ENCODE results near the gene JPH3. TPM values are rescaled to one million over a fixed set of nuclear protein-coding genes. Genes with fewer than 3 reads are reported as not detected.
A peak's percentile ranks its signal among the peaks of the same experiment; 100 is the strongest.

The JPH3 gene
- polyA plus RNA-seq, 2 of the 4 experiments (the other 2 are of a cell fraction) = 0.36 to 1.6 TPM

GRCh38 chr16:87571868-87572244 lies 30.5 kb upstream of the JPH3 start:
- POLR2A ChIA-PET = interaction anchor here (1.1 to 1.6 kb wide), 2 partner anchors 10 to 11 kb away, joined by 3 to 6 read pairs; no protein-coding TSS in a partner anchor

GRCh38 chr16:87572959-87573358 lies 29.3 kb upstream of the JPH3 start:
- Histone ChIP-seq H3K4me2 (no peak overlapping the region), H3K9me3 (no peaks in the 10 kb centered on the region), H3K4me3 (no peak overlapping the region), H3K27ac (no peak overlapping the region), H3K4me1 (peaks cover 14% of the 10 kb centered on the region)
- 87% methylated on average over 6 of the region's 6 CpGs for WGBS (ENCODE audit: missing lambda C conversion rate)
- no peak for FAIRE-seq
- ATAC-seq = no peak
- TF ChIP-seq ATOH8 (CRISPR knock-in tag; IDR thresholded peaks at IDR 0.05; ENCODE audit: low read depth) (no peak), ESRRA (IDR thresholded peaks at IDR 0.05; ENCODE audit: borderline replicate concordance, low read length) (no peak), ZNF302 (CRISPR knock-in tag; IDR thresholded peaks at IDR 0.05) (no peak), ZFP36 (IDR thresholded peaks at IDR 0.05; ENCODE audit: borderline replicate concordance, partially characterized antibody) (no peak), REST (IDR thresholded peaks at IDR 0.05) (no peak), EHF (CRISPR knock-in tag; IDR thresholded peaks at IDR 0.05) (no peak), ZSCAN20 (CRISPR knock-in tag; IDR thresholded peaks at IDR 0.05) (no peak)
- DNase-seq (ENCODE audit: low read depth in 1 of 2, low spot score in 1 of 2) = no peak
- CTCF ChIA-PET = interaction anchor here (0.8 to 4.7 kb wide), 10 partner anchors 10 to 156 kb away, joined by 3 to 65 read pairs (median 18); no protein-coding TSS in a partner anchor
- POLR2A ChIA-PET = interaction anchor here (0.6 kb wide), 1 partner anchor 97 kb away, joined by 9 read pairs; no protein-coding TSS in a partner anchor

More at GRCh38 chr16:87571868-87572244, 30.5 kb upstream of the JPH3 start:
- peaks cover 14% of the 10 kb centered on the region for H3K4me1 ChIP-seq
- H3K4me2 ChIP-seq = no peak overlapping the region
- no peak for FAIRE-seq
- no peak overlapping the region for H3K4me3 ChIP-seq
- no peak overlapping the region for H3K27ac ChIP-seq
- TF ChIP-seq ATOH8 (CRISPR knock-in tag; IDR thresholded peaks at IDR 0.05; ENCODE audit: low read depth) = no peak
- no peak for TF ChIP-seq KDM1A (IDR thresholded peaks at IDR 0.05; ENCODE audit: low read depth)
- no peak for TF ChIP-seq GATA3 (IDR thresholded peaks at IDR 0.05; ENCODE audit: borderline replicate concordance)
- no peaks in the 10 kb centered on the region for H3K9me3 ChIP-seq
- ATAC-seq = no peak
- CTCF ChIA-PET = interaction anchor here (0.8 to 4.7 kb wide), 26 partner anchors 8 to 155 kb away, joined by 3 to 65 read pairs (median 6); no protein-coding TSS in a partner anchor
- 74% methylated on average over 11 of the region's 11 CpGs for WGBS (ENCODE audit: missing lambda C conversion rate)
- no peak for DNase-seq (ENCODE audit: low read depth in 1 of 2, low spot score in 1 of 2)

GRCh38 chr16:87575027-87575804 lies 27.1 kb upstream of the JPH3 start:
- DNase-seq (ENCODE audit: low read depth in 1 of 2, low spot score in 1 of 2) (peak; percentile 31 to 38), ATAC-seq (peak; percentile 58 to 68; a peak in 4 of 6 replicates), FAIRE-seq (no peak)
- Histone ChIP-seq H3K4me1 (peaks cover 14% of the 10 kb centered on the region), H3K4me3 (no peak overlapping the region), H3K4me2 (no peak overlapping the region), H3K27ac (no peak overlapping the region), H3K9me3 (no peaks in the 10 kb centered on the region)
- 71% methylated on average over 13 of the region's 13 CpGs for WGBS (ENCODE audit: missing lambda C conversion rate)
- no peak for TF ChIP-seq PBX3 (IDR thresholded peaks at IDR 0.05)
- TF ChIP-seq ELK1 (IDR thresholded peaks at IDR 0.05; ENCODE audit: low read depth, low read length) = no peak
- no peak for TF ChIP-seq MAZ (IDR thresholded peaks at IDR 0.05; ENCODE audit: borderline replicate concordance, low read depth, low read length)
- no peak for TF ChIP-seq JUNB (IDR thresholded peaks at IDR 0.05)
- no peak for TF ChIP-seq SMC3 (IDR thresholded peaks at IDR 0.05)
- ChIA-PET CTCF (interaction anchor here (0.7 to 2.1 kb wide), 3 partner anchors 13 to 61 kb away, joined by 3 to 13 read pairs (median 3); no protein-coding TSS in a partner anchor), POLR2A (no interaction called here)
